Measurements from ENCODE around the gene AFF2.
"Not testable (repeated sequence)": the region's sequence is repeated elsewhere in the genome, so short reads cannot be mapped to it uniquely, and the experiment has no call there.

The AFF2 gene

GRCh38 chrX:148649145-148649795, 148.9 kb downstream of the AFF2 start:
- DNase-seq, result no peak

- DNase-seq, result no peak
These were observed 157.8 kb downstream of the AFF2 start for GRCh38 chrX:148658115-148658730.

- DNase-seq, result no peak
These were observed 159.1 kb downstream of the AFF2 start for GRCh38 chrX:148659481-148659880.

- no peak for DNase-seq
These were observed 160.6 kb downstream of the AFF2 start for GRCh38 chrX:148661035-148661434.

GRCh38 chrX:148662014-148662413, 161.6 kb downstream of the AFF2 start:
- DNase-seq, result no peak

GRCh38 chrX:148664171-148664570, 163.8 kb downstream of the AFF2 start:
- no peak for DNase-seq

- no peak for DNase-seq
These were observed 164.6 kb downstream of the AFF2 start for GRCh38 chrX:148664995-148665394.

GRCh38 chrX:148669175-148669574, 168.8 kb downstream of the AFF2 start:
- DNase-seq, result not testable (repeated sequence)

GRCh38 chrX:148670277-148670676, 169.9 kb downstream of the AFF2 start:
- DNase-seq, result no peak

- DNase-seq, result no peak
These were observed 172.1 kb downstream of the AFF2 start for GRCh38 chrX:148672517-148672916.

GRCh38 chrX:148681605-148682004, 181.2 kb downstream of the AFF2 start:
- no peak for DNase-seq

- DNase-seq, result no peak
These were observed 181.8 kb downstream of the AFF2 start for GRCh38 chrX:148682206-148682605.

GRCh38 chrX:148691456-148691855, 191.0 kb downstream of the AFF2 start:
- no peak for DNase-seq

- DNase-seq, result no peak
These were observed 194.8 kb downstream of the AFF2 start for GRCh38 chrX:148695255-148695654.

GRCh38 chrX:148698221-148698620, 197.8 kb downstream of the AFF2 start:
- no peak for DNase-seq

- DNase-seq, result no peak
These were observed 199.6 kb downstream of the AFF2 start for GRCh38 chrX:148700021-148700420.

GRCh38 chrX:148713981-148714380, 213.6 kb downstream of the AFF2 start:
- DNase-seq, result no peak

- no peak for DNase-seq
These were observed 214.9 kb downstream of the AFF2 start for GRCh38 chrX:148715361-148715760.

GRCh38 chrX:148722966-148723365, 222.5 kb downstream of the AFF2 start:
- no peak for DNase-seq

GRCh38 chrX:148723551-148723950, 223.1 kb downstream of the AFF2 start:
- no peak for DNase-seq

GRCh38 chrX:148728901-148729300, 228.5 kb downstream of the AFF2 start:
- DNase-seq, result no peak

GRCh38 chrX:148732743-148733142, 232.3 kb downstream of the AFF2 start:
- DNase-seq, result no peak

GRCh38 chrX:148741441-148741840, 241.0 kb downstream of the AFF2 start:
- no peak for DNase-seq

GRCh38 chrX:148755111-148755510, 254.7 kb downstream of the AFF2 start:
- no peak for DNase-seq

- DNase-seq, result no peak
These were observed 263.5 kb downstream of the AFF2 start for GRCh38 chrX:148763896-148764295.

Data from activated T-cell treated with anti-CD3 and anti-CD28 coated beads for 4 hours (primary cell).